Effector memory CD8-positive, alpha-beta T cell (primary cell): Measurements from ENCODE around the gene ADCY7.
A peak's percentile ranks its signal among the peaks of the same experiment; 100 is the strongest.

Source experiments
- ATAC-seq: fragments of 150-1000 bp; cut with Tn5 transposase; replicated peaks from 2 replicates; pipeline ENCODE4 v1.10.0; 2021; ENCODE audit warnings: mild to moderate bottlenecking, moderate library complexity
- DNase-seq, 3 experiments: peaks; one replicate each; pipeline ENCODE4 v3.0.0; 2021
- H3K27ac Mint-ChIP-seq, 2 donors: one replicate each; pipeline ENCODE4 v1.8.0; 2022; ENCODE audit warnings: mild to moderate bottlenecking in 2 of 2, mixed read lengths in 2 of 2, moderate library complexity in 2 of 2
- H3K27me3 Mint-ChIP-seq, 2 donors: one replicate each; pipeline ENCODE4 v1.8.0; 2022; ENCODE audit warnings: mixed read lengths in 2 of 2
- H3K36me3 Mint-ChIP-seq: one replicate; pipeline ENCODE4 v1.8.0; 2022; ENCODE audit warnings: mild to moderate bottlenecking, moderate library complexity, mixed read lengths; ENCODE audit not compliant: insufficient read depth
- H3K4me1 Mint-ChIP-seq, 2 donors: one replicate each; pipeline ENCODE4 v1.8.0; 2022; ENCODE audit warnings: low read depth in 2 of 2, mixed read lengths in 2 of 2
- H3K4me3 Mint-ChIP-seq, 2 donors: one replicate each; pipeline ENCODE4 v1.8.0; 2022; ENCODE audit warnings: mild to moderate bottlenecking in 2 of 2, mixed read lengths in 2 of 2, moderate library complexity in 2 of 2
- H3K9me3 Mint-ChIP-seq, 2 donors: one replicate each; pipeline ENCODE4 v1.8.0; 2022; ENCODE audit warnings: mixed read lengths in 2 of 2

Gene ADCY7

DNA sequence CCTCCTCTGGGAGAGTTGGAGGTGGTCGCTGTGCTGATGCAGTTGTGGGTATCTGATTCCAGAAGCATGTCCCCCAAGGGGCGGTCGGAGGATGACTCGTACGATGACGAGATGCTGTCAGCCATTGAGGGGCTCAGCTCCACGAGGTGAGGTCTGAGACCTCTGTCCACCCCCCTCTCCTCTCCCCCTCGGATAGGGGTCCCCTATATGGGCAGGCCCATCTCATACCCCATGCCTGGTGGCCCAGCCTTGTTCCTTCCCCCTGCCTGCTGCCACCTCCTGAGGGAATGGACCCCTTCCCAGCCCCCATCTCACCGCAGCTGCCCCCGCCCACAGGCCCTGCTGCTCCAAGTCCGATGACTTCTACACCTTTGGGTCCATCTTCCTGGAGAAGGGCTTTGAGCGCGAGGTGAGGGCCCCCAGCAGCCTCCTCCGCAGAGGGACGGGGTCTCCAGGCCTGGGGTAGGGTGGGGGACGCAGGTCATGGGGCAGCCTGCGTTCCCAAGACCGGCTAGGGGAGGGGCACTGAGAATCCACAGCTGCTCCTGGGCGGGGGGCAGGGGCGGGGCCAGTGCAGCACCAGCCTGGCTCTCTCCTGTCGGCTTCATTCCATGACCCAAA is 39.2 kb downstream of the ADCY7 start:
- no peaks in the 10 kb centered on the region for H3K27me3 Mint-ChIP-seq
- no peaks in the 10 kb centered on the region for H3K9me3 Mint-ChIP-seq
- peaks cover 49% of the 10 kb centered on the region for H3K36me3 Mint-ChIP-seq
- DNase-seq (no peak), ATAC-seq (no peak)
- H3K4me1 Mint-ChIP-seq, result peaks cover 0 to 7% of the 10 kb centered on the region in 2 donors
- H3K27ac Mint-ChIP-seq, result peak overlapping the region in 1 of 2 donors; percentile 66
- H3K4me3 Mint-ChIP-seq, result no peak overlapping the region

DNA sequence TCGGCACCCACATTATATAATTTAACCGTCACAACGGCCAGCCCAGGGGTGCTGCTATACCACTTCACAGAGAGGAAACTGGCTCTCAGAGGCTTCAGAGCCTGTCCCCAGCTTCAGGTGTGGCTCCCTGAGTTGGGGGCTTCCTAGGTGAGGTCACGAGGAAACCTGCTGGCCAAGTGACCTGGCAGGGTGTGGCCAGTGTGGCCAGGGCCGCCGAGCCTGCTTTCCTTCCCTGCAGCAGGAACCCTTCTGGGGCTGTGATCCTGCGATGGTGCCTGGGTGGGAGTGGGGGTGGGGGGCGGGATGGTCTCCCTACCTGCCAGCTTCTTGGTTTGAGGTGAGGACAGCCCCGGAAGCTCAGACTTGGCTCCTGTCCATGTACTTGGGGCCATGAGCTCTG is 39.9 kb downstream of the ADCY7 start:
- Mint-ChIP-seq H3K36me3 (peaks cover 47% of the 10 kb centered on the region), H3K4me3 (no peak overlapping the region), H3K9me3 (no peaks in the 10 kb centered on the region), H3K4me1 (peaks cover 0 to 7% of the 10 kb centered on the region in 2 donors), H3K27me3 (no peaks in the 10 kb centered on the region), H3K27ac (no peak overlapping the region)
- no peak for ATAC-seq
- DNase-seq, result no peak

GRCh38 chr16:50308237-50308965 is 42.0 kb downstream of the ADCY7 start:
- Mint-ChIP-seq H3K27ac (peak overlapping the region; percentile 76 to 94), H3K36me3 (peaks cover 47% of the 10 kb centered on the region), H3K4me3 (no peak overlapping the region), H3K9me3 (no peaks in the 10 kb centered on the region), H3K27me3 (no peaks in the 10 kb centered on the region), H3K4me1 (peaks cover under 1 to 12% of the 10 kb centered on the region in 2 donors)
- DNase-seq, result no peak
- ATAC-seq, result no peak

- ATAC-seq, result no peak
- Mint-ChIP-seq H3K27ac (peak overlapping the region; percentile 76 to 94), H3K36me3 (peaks cover 47% of the 10 kb centered on the region), H3K27me3 (no peaks in the 10 kb centered on the region), H3K4me1 (peaks cover 5 to 16% of the 10 kb centered on the region in 2 donors), H3K4me3 (no peak overlapping the region), H3K9me3 (no peaks in the 10 kb centered on the region)
- DNase-seq, result no peak
Observed at GRCh38 chr16:50309156-50309526, 42.8 kb downstream of the ADCY7 start.

DNA sequence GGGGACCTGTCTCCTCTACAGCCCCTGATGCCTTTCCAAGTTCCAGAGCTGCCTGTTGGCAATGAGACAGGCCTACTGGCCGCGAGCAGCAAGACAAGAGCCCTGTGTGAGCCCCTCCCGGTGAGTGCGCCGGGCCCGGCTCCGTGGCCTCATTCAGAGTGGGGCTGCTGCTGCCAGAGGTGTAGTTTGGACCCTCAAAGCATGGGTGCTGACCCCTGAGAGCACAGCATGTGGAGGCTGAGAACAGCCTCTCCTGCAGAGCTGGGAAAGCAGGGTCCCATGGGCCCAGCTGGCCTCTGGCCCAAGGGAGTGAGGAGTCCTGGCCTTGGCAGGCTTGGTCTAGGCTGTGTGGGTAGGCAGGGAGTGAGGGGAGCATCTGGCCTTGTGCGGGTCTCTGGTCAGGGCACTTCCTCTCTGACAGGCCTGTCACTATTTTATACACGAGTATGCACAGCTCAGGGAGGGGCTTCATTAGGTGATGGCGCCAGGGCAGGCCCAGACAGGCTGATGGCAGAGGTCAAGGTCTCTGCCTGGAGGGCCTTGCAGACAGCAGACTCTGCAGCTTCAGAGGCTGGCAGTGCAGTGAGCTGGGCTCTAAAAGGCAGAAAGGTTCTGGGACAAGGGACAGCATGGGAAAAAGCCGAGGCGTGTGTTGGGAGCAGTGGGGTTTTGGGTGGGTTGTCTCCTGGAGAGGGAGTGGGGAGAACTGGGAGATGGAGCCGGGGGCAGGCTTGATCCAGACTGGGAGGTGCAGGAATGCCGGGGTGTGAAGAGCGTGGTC is 43.4 kb downstream of the ADCY7 start:
- peaks cover 53% of the 10 kb centered on the region for H3K36me3 Mint-ChIP-seq
- DNase-seq, result no peak
- H3K27ac Mint-ChIP-seq, result peak overlapping the region; percentile 76 to 94
- peak overlapping the region in 1 of 2 donors; percentile 35 for H3K4me3 Mint-ChIP-seq
- H3K4me1 Mint-ChIP-seq, result peaks cover 5 to 16% of the 10 kb centered on the region in 2 donors
- H3K27me3 Mint-ChIP-seq, result no peaks in the 10 kb centered on the region
- H3K9me3 Mint-ChIP-seq, result no peaks in the 10 kb centered on the region
- ATAC-seq, result no peak

- peaks cover 5 to 16% of the 10 kb centered on the region in 2 donors for H3K4me1 Mint-ChIP-seq
- no peaks in the 10 kb centered on the region for H3K27me3 Mint-ChIP-seq
- ATAC-seq (no peak), DNase-seq (no peak)
- H3K36me3 Mint-ChIP-seq, result peaks cover 61% of the 10 kb centered on the region
- no peak overlapping the region for H3K4me3 Mint-ChIP-seq
- peak overlapping the region; percentile 76 to 94 for H3K27ac Mint-ChIP-seq
- no peaks in the 10 kb centered on the region for H3K9me3 Mint-ChIP-seq
Observed at GRCh38 chr16:50310308-50311133, 44.2 kb downstream of the ADCY7 start.

GRCh38 chr16:50311134-50311528 is 44.8 kb downstream of the ADCY7 start:
- DNase-seq (no peak), ATAC-seq (no peak)
- Mint-ChIP-seq H3K4me3 (no peak overlapping the region), H3K27me3 (no peaks in the 10 kb centered on the region), H3K36me3 (peaks cover 65% of the 10 kb centered on the region), H3K9me3 (no peaks in the 10 kb centered on the region), H3K4me1 (peaks cover 5 to 16% of the 10 kb centered on the region in 2 donors), H3K27ac (no peak overlapping the region)

GRCh38 chr16:50311891-50312501 is 45.6 kb downstream of the ADCY7 start:
- Mint-ChIP-seq H3K27ac (peak overlapping the region; percentile 72 to 87), H3K9me3 (no peaks in the 10 kb centered on the region), H3K4me3 (no peak overlapping the region), H3K27me3 (no peaks in the 10 kb centered on the region), H3K36me3 (peaks cover 66% of the 10 kb centered on the region), H3K4me1 (peaks cover 5 to 16% of the 10 kb centered on the region in 2 donors)
- ATAC-seq (no peak), DNase-seq (no peak)

- Mint-ChIP-seq H3K9me3 (no peaks in the 10 kb centered on the region), H3K4me3 (no peak overlapping the region), H3K27ac (peak overlapping the region; percentile 72 to 87), H3K36me3 (peaks cover 74% of the 10 kb centered on the region), H3K27me3 (no peaks in the 10 kb centered on the region), H3K4me1 (peaks cover 5 to 16% of the 10 kb centered on the region in 2 donors)
- ATAC-seq (peak; percentile 75), DNase-seq (no peak)
Observed at GRCh38 chr16:50313596-50314478, 47.5 kb downstream of the ADCY7 start.

DNA sequence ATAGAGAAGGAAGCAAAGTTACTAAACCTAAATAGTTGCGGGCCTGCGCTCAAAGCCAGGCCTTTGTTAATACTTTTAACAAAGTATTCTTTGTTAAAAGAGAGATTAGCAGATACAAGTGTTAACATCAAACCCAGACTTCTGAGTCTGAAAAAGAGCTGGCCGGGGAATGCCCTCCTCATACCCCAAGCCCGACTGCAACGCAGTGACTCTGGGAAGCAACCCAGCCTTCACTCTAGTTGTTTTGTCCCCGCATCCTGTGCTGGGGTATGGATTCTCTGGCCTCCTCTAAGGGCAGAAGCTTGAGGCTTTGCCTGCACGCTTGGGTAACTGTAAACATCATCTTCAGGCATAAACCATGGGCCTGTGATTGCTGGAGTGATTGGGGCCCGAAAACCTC is 48.3 kb downstream of the ADCY7 start:
- H3K27me3 Mint-ChIP-seq, result no peaks in the 10 kb centered on the region
- no peak for DNase-seq
- peaks cover 5 to 16% of the 10 kb centered on the region in 2 donors for H3K4me1 Mint-ChIP-seq
- H3K9me3 Mint-ChIP-seq, result no peaks in the 10 kb centered on the region
- ATAC-seq, result no peak
- H3K27ac Mint-ChIP-seq, result peak overlapping the region; percentile 56 to 67
- H3K36me3 Mint-ChIP-seq, result peaks cover 79% of the 10 kb centered on the region
- no peak overlapping the region for H3K4me3 Mint-ChIP-seq

DNA sequence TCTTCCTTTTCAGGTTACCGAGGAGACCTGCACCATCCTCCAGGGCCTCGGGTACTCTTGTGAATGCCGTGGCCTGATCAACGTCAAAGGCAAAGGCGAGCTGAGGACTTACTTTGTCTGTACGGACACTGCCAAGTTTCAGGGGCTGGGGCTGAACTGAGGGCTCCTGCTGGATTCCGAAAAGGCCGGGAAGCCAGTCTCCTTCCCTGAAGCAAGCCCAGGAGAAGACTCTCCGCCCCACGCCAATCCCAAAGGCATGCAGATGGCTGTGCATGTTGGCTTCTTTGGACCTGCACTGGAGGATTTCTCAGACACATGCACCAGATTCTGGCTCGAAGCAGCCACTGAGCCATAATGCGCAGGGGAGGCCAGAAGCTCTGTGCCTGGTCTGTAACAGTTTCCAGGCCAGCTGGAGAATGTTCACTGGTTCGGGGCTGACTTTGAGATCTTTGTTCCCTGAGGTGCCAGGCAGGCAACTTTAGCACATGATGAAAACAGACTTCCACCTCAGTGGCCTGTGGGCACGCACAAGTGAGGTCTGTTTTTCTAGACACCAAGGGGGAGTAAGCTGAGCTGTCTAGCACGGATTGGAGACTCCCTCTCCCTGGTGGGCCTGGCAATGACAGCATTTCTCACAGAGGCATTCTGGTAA is 49.1 kb downstream of the ADCY7 start:
- no peaks in the 10 kb centered on the region for H3K9me3 Mint-ChIP-seq
- DNase-seq (no peak), ATAC-seq (no peak)
- no peak overlapping the region for H3K4me3 Mint-ChIP-seq
- H3K27me3 Mint-ChIP-seq, result no peaks in the 10 kb centered on the region
- H3K27ac Mint-ChIP-seq, result peak overlapping the region; percentile 56 to 67
- H3K36me3 Mint-ChIP-seq, result peaks cover 73% of the 10 kb centered on the region
- peaks cover 5 to 9% of the 10 kb centered on the region in 2 donors for H3K4me1 Mint-ChIP-seq
